Calu3 (cell line): ENCODE data around the gene PDE1A. TPM values are rescaled to one million over a fixed set of nuclear protein-coding genes. Genes with fewer than 3 reads are reported as not detected.

ENCODE experiments used
- BruUV-seq: library from RNA; stranded (reverse); fragments of 400-500 nt; replicated peaks from 2 replicates; lab custom pipeline; 2021; lab: Mats Ljungman, UMichigan
- CTCF ChIA-PET: fragments of 300-600 bp; sonication (Branson Sonifier 250); formaldehyde crosslinking; loops from one replicate; lab custom pipeline; 2022; ENCODE audit warnings: antibody characterized with exemption; lab: Charles Lee
- DNase-seq: peaks from one replicate; pipeline ENCODE4 v3.0.0; 2022
- H3K27ac Mint-ChIP-seq: one replicate; pipeline ENCODE4 v1.8.0; 2022; ENCODE audit warnings: mixed read lengths; ENCODE audit not compliant: unreplicated experiment
- H3K27me3 Mint-ChIP-seq: one replicate; pipeline ENCODE4 v1.8.0; 2022; ENCODE audit warnings: mixed read lengths; ENCODE audit not compliant: unreplicated experiment
- H3K36me3 Mint-ChIP-seq: one replicate; pipeline ENCODE4 v1.8.0; 2022; ENCODE audit warnings: mild to moderate bottlenecking, moderate library complexity, mixed read lengths; ENCODE audit not compliant: insufficient read depth, unreplicated experiment
- H3K4me1 Mint-ChIP-seq: one replicate; pipeline ENCODE4 v1.8.0; 2022; ENCODE audit warnings: mild to moderate bottlenecking, low read depth, mixed read lengths; ENCODE audit not compliant: unreplicated experiment
- H3K4me3 Mint-ChIP-seq: one replicate; pipeline ENCODE4 v1.8.0; 2022; ENCODE audit warnings: mild to moderate bottlenecking, low read depth, moderate library complexity, mixed read lengths; ENCODE audit not compliant: unreplicated experiment
- H3K9me3 Mint-ChIP-seq: one replicate; pipeline ENCODE4 v1.8.0; 2022; ENCODE audit warnings: low read depth, mixed read lengths; ENCODE audit not compliant: unreplicated experiment
- intact Hi-C: fragments of 100-400 bp; cut with micrococcal nuclease; formaldehyde crosslinking; loops from one replicate; pipeline ENCODE4 v1.10.0; 2022; ENCODE audit not compliant: unreplicated experiment
- total RNA-seq: library from RNA; stranded (reverse); gene quantifications from 2 replicates; pipeline ENCODE4 v1.2.3, GENCODE V29; 2022
- TF ChIP-seq, protein P1 (sequence below): fragments of 200-600 bp; IDR thresholded peaks from one replicate; pipeline ENCODE4 v1.8.0; 2022; ENCODE audit warnings: antibody characterized with exemption; ENCODE audit not compliant: unreplicated experiment

Gene PDE1A
- total RNA-seq, 1 experiment from 2014 or later, result 0.26 TPM

DNA sequence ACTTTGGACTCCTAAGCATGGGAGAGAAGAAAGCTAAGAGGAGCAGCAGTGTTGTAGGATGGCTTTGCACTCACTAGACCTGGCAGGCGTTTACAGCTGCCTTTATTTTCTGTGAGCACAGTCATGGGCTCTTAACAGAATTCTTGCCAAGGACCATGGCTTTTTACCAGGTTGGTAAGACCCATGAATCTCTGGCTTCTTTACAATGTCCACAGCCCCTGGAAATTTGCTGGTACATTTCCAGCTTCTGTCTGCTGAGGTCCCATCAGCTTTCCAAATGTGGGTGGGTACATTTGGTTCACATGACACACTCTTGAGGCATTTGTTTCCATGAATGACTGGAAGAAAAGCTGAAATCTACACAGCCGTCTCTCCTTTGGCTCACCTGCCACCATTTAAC, 278.5 kb downstream of the PDE1A start:
- Mint-ChIP-seq H3K9me3 (no peaks in the 10 kb centered on the region), H3K27ac (no peak overlapping the region), H3K27me3 (no peaks in the 10 kb centered on the region), H3K36me3 (no peaks in the 10 kb centered on the region), H3K4me3 (no peak overlapping the region), H3K4me1 (peaks cover 9% of the 10 kb centered on the region)
- TF ChIP-seq, protein P1, sequence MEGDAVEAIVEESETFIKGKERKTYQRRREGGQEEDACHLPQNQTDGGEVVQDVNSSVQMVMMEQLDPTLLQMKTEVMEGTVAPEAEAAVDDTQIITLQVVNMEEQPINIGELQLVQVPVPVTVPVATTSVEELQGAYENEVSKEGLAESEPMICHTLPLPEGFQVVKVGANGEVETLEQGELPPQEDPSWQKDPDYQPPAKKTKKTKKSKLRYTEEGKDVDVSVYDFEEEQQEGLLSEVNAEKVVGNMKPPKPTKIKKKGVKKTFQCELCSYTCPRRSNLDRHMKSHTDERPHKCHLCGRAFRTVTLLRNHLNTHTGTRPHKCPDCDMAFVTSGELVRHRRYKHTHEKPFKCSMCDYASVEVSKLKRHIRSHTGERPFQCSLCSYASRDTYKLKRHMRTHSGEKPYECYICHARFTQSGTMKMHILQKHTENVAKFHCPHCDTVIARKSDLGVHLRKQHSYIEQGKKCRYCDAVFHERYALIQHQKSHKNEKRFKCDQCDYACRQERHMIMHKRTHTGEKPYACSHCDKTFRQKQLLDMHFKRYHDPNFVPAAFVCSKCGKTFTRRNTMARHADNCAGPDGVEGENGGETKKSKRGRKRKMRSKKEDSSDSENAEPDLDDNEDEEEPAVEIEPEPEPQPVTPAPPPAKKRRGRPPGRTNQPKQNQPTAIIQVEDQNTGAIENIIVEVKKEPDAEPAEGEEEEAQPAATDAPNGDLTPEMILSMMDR, result no peak
- CTCF ChIA-PET, result interaction anchor here (0.6 to 0.8 kb wide), 2 partner anchors 8 to 22 kb away, joined by 3 read pairs; no protein-coding TSS in a partner anchor
- BruUV-seq, result no TSS peak
- intact Hi-C loops, result no loop called here
- DNase-seq, result no peak

DNA sequence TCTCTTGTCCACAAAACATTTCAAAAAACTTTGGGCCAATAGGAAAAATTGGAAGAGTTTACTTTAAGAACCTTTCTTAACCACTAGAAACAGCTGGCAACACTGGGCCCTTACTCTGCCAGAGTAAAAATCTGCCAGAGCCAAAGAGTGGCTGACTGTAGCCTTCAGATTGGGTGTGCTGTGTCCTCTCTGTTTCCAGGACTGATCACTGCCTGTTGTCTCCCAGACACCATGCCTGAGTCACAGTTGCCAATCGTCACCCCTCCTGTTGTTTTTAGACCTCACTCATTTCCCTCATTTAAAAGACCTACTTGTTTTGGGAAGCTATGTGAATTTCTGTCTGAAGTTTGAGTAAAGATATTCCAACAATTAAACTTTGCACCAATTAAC, 282.1 kb downstream of the PDE1A start:
- CTCF ChIA-PET, result no interaction called here
- BruUV-seq, result no TSS peak
- TF ChIP-seq, protein P1, result no peak
- Mint-ChIP-seq H3K36me3 (no peaks in the 10 kb centered on the region), H3K27ac (no peak overlapping the region), H3K4me3 (no peak overlapping the region), H3K9me3 (no peaks in the 10 kb centered on the region), H3K4me1 (peaks cover 9% of the 10 kb centered on the region), H3K27me3 (no peaks in the 10 kb centered on the region)
- intact Hi-C loops, result no loop called here
- no peak for DNase-seq

DNA sequence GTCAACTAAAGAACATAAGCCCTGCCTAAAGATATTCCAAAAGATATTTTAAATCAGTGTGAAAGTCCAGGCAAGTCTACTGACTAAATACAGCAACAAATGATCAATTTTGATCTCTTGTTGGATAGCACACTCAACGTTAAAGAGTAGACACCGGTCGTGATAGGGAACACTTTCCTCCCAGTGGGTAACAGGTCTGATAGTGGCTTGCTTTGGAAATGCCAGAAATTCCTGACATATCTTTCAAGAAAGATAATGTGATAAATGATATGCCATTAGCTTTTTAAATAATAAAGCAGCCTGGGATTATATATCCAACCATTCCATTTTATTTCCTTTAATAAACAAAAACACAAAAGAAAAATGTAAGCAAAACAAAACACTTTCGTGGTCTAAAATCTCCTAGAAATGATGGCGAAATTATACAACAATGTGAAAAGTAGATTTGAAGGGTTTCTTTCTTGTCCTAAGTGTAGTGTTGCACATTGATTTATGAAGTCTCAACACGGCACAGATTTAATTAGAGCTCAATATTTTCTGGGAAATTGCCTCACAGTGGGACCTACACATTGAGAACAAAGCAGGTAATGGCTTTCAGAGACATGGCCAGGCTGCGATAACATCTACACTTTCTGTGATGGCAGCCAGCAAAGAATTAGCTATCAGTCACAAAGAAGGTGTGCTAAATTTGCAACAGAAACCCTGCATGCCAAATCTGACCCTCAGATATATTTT, 282.6 kb downstream of the PDE1A start:
- intact Hi-C loops, result no loop called here
- CTCF ChIA-PET, result no interaction called here
- H3K4me1 Mint-ChIP-seq, result peaks cover 9% of the 10 kb centered on the region

DNA sequence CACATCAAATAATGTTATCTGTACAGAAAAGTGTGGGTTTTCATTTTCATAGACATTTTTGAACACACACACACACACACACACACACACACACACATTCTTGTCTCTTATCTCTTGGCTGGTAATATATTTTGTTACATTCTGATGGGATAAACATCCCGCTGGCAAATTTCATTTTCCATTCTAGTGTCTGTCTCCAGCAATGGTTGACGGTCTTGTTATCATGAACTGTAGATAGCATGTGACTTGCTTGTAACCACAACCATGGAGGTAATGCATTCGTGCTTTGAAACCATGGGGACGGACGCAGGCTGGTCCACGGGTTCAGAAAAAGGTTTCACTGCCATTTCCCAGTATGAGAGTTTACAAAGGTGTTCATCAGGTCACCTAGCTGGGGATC, 284.8 kb downstream of the PDE1A start:
- intact Hi-C loops, result no loop called here
- TF ChIP-seq, protein P1, result no peak
- Mint-ChIP-seq H3K4me1 (peaks cover 9% of the 10 kb centered on the region), H3K36me3 (no peaks in the 10 kb centered on the region), H3K27ac (no peak overlapping the region), H3K4me3 (no peak overlapping the region), H3K27me3 (no peaks in the 10 kb centered on the region), H3K9me3 (no peaks in the 10 kb centered on the region)
- CTCF ChIA-PET, result interaction anchor here (0.7 kb wide), 1 partner anchor 1009 kb away, joined by 3 read pairs; no protein-coding TSS in a partner anchor
- no TSS peak for BruUV-seq
- no peak for DNase-seq

More for the DNA sequence above, 282.6 kb downstream of the PDE1A start:
- TF ChIP-seq, protein P1, result no peak
- Mint-ChIP-seq H3K27me3 (no peaks in the 10 kb centered on the region), H3K9me3 (no peaks in the 10 kb centered on the region), H3K27ac (no peak overlapping the region), H3K36me3 (no peaks in the 10 kb centered on the region), H3K4me3 (no peak overlapping the region)
- no TSS peak for BruUV-seq
- DNase-seq, result no peak
